CD4-positive, alpha-beta T cell treated with Interleukin-17A for 4 hours (primary cell): ENCODE results near the gene DNAH3.
A peak's percentile ranks its signal among the peaks of the same experiment; 100 is the strongest.
"Not testable (repeated sequence)": the region's sequence is repeated elsewhere in the genome, so short reads cannot be mapped to it uniquely, and the experiment has no call there.

Source experiments
- DNase-seq: peaks from one replicate; pipeline ENCODE4 v3.0.0-alpha.2; 2020; ENCODE audit warnings: mixed read lengths

DNAH3 gene

GRCh38 chr16:21167929-21168602 lies 17.4 kb upstream of the DNAH3 start:
- no peak for DNase-seq

- DNase-seq = no peak
Observed at GRCh38 chr16:21167360-21167759, 16.7 kb upstream of the DNAH3 start.

GRCh38 chr16:21166561-21166961 lies 15.9 kb upstream of the DNAH3 start:
- no peak for DNase-seq

- no peak for DNase-seq
Observed at GRCh38 chr16:21164521-21165168, 14.0 kb upstream of the DNAH3 start.

- no peak for DNase-seq
Observed at GRCh38 chr16:21163576-21163975, 12.9 kb upstream of the DNAH3 start.

GRCh38 chr16:21162661-21163151 lies 12.1 kb upstream of the DNAH3 start:
- DNase-seq = no peak

- DNase-seq = no peak
Observed at GRCh38 chr16:21161211-21161610, 10.6 kb upstream of the DNAH3 start.

GRCh38 chr16:21160276-21160675 lies 9.6 kb upstream of the DNAH3 start:
- DNase-seq = no peak

- DNase-seq = peak; percentile 43
Observed at GRCh38 chr16:21159281-21159951, 8.8 kb upstream of the DNAH3 start.

GRCh38 chr16:21158208-21159110 lies 7.8 kb upstream of the DNAH3 start, which contains the start of gene LDAF1:
LDAF1 (plus strand) TSS chr16:21158674; CDS start chr16:21161183, 2,509 bp downstream.
- peak; percentile 89 for DNase-seq

- DNase-seq = no peak
Observed at GRCh38 chr16:21157632-21158031, 7.0 kb upstream of the DNAH3 start.

GRCh38 chr16:21156767-21157467 lies 6.3 kb upstream of the DNAH3 start:
- peak; percentile 34 for DNase-seq

- DNase-seq = not testable (repeated sequence)
Observed at GRCh38 chr16:21156011-21156410, 5.4 kb upstream of the DNAH3 start.

GRCh38 chr16:21153124-21153729 lies 2.6 kb upstream of the DNAH3 start:
- DNase-seq = not testable (repeated sequence)

- DNase-seq = not testable (repeated sequence)
Observed at GRCh38 chr16:21152160-21153030, 1.7 kb upstream of the DNAH3 start.

- DNase-seq = no peak
Observed at GRCh38 chr16:21145738-21146137, 4.9 kb downstream of the DNAH3 start.

GRCh38 chr16:21134053-21134452 lies 16.6 kb downstream of the DNAH3 start:
- no peak for DNase-seq

- DNase-seq = no peak
Observed at GRCh38 chr16:21130811-21131210, 19.8 kb downstream of the DNAH3 start.

GRCh38 chr16:21128991-21129390 lies 21.7 kb downstream of the DNAH3 start:
- DNase-seq = no peak

GRCh38 chr16:21126518-21126917 lies 24.1 kb downstream of the DNAH3 start:
- DNase-seq = no peak

- no peak for DNase-seq
Observed at GRCh38 chr16:21125191-21125590, 25.5 kb downstream of the DNAH3 start.
